Measurements from ENCODE around the gene KDM2B.

Gene KDM2B

DNA sequence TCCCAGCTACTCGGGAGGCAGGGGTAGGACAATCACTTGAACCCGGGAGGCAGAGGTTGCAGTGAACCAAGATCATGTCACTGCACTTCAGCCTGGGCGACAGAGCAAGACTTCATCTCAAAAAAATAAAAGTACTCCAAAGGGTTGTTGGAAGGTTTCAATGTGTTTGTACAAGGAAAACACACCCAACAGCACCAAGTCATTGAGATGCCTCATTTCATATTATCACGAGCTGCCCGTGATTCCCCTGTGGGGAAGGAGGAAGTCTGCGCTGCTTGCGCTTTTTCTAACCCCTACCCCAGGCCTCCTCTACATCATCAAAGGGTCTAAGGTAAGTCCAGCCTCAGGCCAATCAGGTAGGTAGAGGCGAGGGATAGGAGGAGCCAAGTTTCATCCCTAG, 73.6 kb downstream of the KDM2B start:
- Mint-ChIP-seq H3K9me3 (no peaks in the 10 kb centered on the region), H3K4me3 (no peak overlapping the region), H3K27me3 (ENCODE audit: low read depth) (no peaks in the 10 kb centered on the region), H3K27ac (no peak overlapping the region), H3K4me1 (no peaks in the 10 kb centered on the region), H3K36me3 (ENCODE audit: low read depth) (peaks cover 30% of the 10 kb centered on the region)
- TF ChIP-seq, protein P1, sequence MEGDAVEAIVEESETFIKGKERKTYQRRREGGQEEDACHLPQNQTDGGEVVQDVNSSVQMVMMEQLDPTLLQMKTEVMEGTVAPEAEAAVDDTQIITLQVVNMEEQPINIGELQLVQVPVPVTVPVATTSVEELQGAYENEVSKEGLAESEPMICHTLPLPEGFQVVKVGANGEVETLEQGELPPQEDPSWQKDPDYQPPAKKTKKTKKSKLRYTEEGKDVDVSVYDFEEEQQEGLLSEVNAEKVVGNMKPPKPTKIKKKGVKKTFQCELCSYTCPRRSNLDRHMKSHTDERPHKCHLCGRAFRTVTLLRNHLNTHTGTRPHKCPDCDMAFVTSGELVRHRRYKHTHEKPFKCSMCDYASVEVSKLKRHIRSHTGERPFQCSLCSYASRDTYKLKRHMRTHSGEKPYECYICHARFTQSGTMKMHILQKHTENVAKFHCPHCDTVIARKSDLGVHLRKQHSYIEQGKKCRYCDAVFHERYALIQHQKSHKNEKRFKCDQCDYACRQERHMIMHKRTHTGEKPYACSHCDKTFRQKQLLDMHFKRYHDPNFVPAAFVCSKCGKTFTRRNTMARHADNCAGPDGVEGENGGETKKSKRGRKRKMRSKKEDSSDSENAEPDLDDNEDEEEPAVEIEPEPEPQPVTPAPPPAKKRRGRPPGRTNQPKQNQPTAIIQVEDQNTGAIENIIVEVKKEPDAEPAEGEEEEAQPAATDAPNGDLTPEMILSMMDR (IDR thresholded peaks at IDR 0.05; ENCODE audit: unreplicated experiment in 3 of 3) = no peak

DNA sequence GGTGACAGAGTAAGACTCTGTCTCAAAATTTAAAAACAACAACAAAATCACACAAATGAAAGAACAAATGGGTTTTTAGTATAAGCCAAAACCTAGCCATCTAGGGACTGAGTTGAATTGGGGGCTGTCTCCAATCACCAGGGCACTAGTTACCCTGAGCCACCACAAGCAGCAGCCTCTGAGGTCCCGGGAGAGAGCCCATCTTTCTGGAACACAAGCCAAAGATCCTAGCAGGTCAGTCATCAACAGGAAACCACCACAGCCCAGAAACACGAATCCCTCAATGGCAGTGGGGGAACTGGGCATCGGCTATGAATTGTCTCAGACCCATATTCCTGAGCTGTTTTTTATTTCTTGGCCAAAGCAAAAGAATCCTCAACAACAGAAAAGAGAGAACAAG, 75.3 kb downstream of the KDM2B start:
- Mint-ChIP-seq H3K4me1 (no peaks in the 10 kb centered on the region), H3K27me3 (ENCODE audit: low read depth) (no peaks in the 10 kb centered on the region), H3K9me3 (no peaks in the 10 kb centered on the region), H3K4me3 (no peak overlapping the region), H3K27ac (no peak overlapping the region), H3K36me3 (ENCODE audit: low read depth) (peaks cover 22% of the 10 kb centered on the region)
- TF ChIP-seq, protein P1 (IDR thresholded peaks at IDR 0.05; ENCODE audit: unreplicated experiment in 3 of 3) = no peak

DNA sequence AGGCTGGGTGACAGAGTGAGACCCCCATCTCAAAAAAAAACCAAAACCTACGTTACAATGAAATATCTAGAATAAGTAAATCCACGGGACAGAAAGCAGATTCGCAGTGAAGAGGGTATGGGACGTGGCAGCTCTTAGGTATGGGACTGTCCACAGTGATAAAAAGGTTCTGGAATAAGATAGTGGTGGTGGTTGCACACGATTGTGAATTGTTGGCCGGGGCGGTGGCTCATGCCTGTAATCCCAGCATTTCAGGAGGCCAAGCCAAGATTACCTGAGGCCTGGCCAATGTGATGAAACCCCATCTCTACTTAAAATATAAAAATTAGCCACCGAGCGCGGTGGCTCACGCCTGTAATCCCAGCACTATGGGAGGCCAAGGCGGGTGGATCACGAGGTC, 76.3 kb downstream of the KDM2B start:
- Mint-ChIP-seq H3K9me3 (no peaks in the 10 kb centered on the region), H3K4me1 (peaks cover 7% of the 10 kb centered on the region), H3K36me3 (ENCODE audit: low read depth) (peaks cover 18% of the 10 kb centered on the region), H3K27me3 (ENCODE audit: low read depth) (no peaks in the 10 kb centered on the region), H3K4me3 (no peak overlapping the region), H3K27ac (no peak overlapping the region)
- TF ChIP-seq, protein P1 (IDR thresholded peaks at IDR 0.05; ENCODE audit: unreplicated experiment in 3 of 3) = no peak

DNA sequence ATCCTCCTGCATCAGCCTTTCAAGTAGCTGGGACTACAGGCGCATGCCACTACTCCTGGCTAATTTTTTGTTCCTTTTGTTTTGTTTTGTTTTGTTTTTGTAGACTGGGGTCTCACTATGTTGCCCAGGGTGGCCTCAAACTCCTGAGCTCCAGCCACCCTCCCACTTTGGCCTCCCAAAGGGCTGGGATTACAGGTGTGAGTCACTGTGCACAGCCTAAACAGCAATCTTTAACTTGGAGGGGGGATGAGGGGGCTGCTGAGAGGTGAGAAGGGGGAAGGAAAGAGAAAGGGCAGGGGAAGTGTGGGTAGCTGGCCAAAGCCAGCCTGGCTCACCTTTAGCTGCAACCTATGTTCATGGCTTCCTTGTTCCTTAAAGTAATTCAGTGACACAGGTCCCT, 77.4 kb downstream of the KDM2B start:
- no peaks in the 10 kb centered on the region for H3K27me3 Mint-ChIP-seq (ENCODE audit: low read depth)
- no peaks in the 10 kb centered on the region for H3K9me3 Mint-ChIP-seq

DNA sequence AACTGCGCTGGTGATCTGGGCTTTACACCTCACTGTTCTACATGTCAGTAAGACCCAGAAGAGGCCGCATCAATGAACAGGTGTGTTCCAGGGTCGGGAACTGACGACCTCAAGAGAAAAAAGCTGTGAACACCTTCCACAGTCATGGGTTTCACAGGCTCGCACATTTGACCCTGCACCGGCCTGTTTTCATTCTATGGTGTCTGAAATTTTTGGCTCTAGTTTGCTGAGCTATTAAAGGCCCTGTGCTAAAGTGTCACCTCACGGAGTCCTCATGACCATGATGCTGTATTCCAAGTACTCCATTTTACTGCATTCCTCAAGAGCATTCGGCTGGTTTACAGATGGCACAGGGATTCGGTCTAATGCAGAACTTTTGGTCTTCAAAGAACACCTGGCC, 78.9 kb downstream of the KDM2B start:
- TF ChIP-seq, protein P1 (IDR thresholded peaks at IDR 0.05; ENCODE audit: unreplicated experiment in 3 of 3) = no peak
- Mint-ChIP-seq H3K4me1 (peaks cover 7% of the 10 kb centered on the region), H3K9me3 (no peaks in the 10 kb centered on the region), H3K36me3 (ENCODE audit: low read depth) (peaks cover 7% of the 10 kb centered on the region), H3K4me3 (no peak overlapping the region), H3K27me3 (ENCODE audit: low read depth) (no peaks in the 10 kb centered on the region), H3K27ac (no peak overlapping the region)

More for the DNA sequence above, 77.4 kb downstream of the KDM2B start:
- Mint-ChIP-seq H3K36me3 (ENCODE audit: low read depth) (peaks cover 14% of the 10 kb centered on the region), H3K27ac (no peak overlapping the region), H3K4me1 (peaks cover 7% of the 10 kb centered on the region), H3K4me3 (no peak overlapping the region)
- TF ChIP-seq, protein P1 (IDR thresholded peaks at IDR 0.05; ENCODE audit: unreplicated experiment in 3 of 3) = no peak

DNA sequence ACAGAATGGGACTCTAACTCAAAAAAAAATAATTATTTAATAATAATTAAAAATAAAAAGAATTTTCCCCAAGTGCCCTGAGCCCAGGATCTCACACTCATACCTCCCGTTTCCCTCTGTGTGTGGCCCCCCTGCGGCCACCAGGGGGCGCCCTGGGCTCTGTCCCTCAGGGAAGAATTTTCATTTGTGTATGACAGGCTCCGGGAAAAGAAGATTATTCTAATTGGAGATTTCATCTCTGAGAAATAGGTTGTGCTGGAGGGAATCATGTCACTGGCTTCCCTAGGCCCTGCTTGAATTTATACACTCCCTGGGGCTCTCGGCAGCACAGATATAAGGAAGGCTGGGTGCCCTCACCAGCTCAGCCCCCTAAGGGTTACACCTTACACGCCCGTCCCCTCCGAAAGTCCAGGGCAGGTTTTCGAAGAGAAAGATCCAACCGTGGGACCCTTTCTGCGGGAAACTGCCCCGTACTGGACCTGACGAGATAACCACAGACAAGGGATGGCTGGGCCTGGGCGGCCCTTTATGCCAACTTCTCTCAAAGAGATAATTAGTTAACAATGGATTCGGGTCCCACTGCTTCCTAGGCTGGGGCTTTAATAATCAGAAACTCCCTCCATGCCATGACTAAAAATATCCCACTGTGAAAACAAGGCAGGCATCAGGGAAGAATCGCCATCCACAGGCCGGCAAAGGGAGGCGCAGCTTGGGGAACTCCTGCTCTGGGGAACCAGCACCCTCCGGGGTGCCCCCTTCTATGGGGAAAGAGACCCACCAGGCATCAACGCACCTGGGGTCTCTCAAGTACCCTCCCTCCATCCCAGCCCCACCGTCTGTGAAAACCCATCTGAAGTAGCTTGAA, 80.7 kb downstream of the KDM2B start:
- no peaks in the 10 kb centered on the region for H3K27me3 Mint-ChIP-seq (ENCODE audit: low read depth)
- H3K36me3 Mint-ChIP-seq (ENCODE audit: low read depth) = peaks cover 8% of the 10 kb centered on the region
- peak overlapping the region in 2 of 3 experiments; percentile 45 to 46 for H3K4me3 Mint-ChIP-seq
- H3K4me1 Mint-ChIP-seq = peaks cover 7% of the 10 kb centered on the region
- peak overlapping the region; percentile 10 to 47 (median 25) for H3K27ac Mint-ChIP-seq
- TF ChIP-seq, protein P1 (IDR thresholded peaks at IDR 0.05; ENCODE audit: unreplicated experiment in 3 of 3) = peak; percentile 97 to 98 (median 98)
- no peaks in the 10 kb centered on the region for H3K9me3 Mint-ChIP-seq

Data from nephron (organoid).